OCI-M2 (cell line): Measurements from ENCODE around the gene CMTM1.
A peak's percentile ranks its signal among the peaks of the same experiment; 100 is the strongest.

Source experiments
- DNase-seq: peaks from one replicate; lab custom pipeline; 2025; ENCODE audit not compliant: unreplicated experiment; lab: John Stamatoyannopoulos, UW

CMTM1 gene

DNA sequence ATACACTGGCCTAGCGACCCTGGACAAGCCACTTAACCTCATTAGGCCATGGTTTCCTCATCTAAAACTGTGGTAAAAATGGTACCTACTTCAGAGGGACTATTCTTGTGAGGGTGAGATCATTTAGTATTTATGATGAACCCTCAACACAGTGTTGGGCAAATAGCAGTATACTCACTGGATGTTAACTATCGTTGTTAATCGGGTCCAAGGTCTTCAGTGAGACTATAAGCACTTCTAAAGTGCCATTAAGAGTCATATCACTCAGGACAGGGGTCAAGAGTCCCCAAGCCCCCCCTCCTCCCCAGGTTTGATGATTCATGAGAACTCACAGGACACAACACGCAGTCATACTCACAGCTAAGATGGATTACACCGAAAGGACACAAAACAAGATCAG, 27.3 kb upstream of the CMTM1 start:
- no peak for DNase-seq

GRCh38 chr16:66539623-66540469, 26.4 kb upstream of the CMTM1 start:
- DNase-seq = no peak

DNA sequence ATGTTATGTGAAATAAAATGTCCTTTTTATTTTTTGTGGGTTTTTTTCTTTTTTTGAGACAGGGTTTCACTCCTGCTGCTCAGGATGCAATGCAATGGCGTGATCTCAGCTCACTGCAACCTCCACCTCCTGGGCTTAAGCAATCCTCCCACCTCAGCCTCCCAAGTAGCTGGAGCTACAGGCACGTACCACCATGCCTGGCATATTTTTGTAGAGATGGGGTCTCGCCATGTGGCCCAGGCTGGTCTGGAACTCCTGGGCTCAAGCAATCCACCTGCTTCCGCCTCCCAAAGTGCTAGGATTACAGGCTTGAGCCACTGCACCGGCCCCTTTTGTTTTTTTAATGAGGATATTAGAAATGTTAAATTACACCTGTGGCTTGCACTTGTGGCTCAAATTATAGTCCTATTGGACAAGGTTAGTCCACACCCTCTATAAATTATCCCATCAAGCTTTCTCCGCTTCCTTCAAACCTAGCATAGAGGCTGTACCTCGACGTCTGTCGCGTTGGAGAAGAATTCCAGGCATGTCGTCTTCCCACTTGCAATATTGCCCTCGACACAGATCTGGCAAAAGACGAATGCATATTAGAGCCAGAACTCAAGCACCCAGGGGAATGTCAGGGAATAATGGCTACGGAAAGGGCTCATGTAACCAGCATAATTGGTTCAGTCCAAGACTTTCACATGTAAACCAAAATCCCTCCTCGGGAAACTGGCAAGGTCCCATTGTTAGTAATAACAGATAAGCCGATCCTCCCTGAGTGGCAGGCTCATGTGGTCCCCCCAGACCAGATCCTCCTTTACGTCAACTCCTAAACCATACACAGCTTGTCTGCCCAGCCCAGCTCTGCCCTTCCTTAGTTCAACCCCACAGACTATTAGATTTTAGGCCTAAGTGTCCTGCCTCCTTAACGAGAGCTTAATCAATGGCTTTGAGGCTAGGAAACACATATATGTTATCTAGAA, 24.6 kb upstream of the CMTM1 start:
- DNase-seq = no peak

- no peak for DNase-seq
Observed at GRCh38 chr16:66542396-66542795, 23.8 kb upstream of the CMTM1 start.

GRCh38 chr16:66543541-66543940, 22.7 kb upstream of the CMTM1 start:
- DNase-seq = no peak

DNA sequence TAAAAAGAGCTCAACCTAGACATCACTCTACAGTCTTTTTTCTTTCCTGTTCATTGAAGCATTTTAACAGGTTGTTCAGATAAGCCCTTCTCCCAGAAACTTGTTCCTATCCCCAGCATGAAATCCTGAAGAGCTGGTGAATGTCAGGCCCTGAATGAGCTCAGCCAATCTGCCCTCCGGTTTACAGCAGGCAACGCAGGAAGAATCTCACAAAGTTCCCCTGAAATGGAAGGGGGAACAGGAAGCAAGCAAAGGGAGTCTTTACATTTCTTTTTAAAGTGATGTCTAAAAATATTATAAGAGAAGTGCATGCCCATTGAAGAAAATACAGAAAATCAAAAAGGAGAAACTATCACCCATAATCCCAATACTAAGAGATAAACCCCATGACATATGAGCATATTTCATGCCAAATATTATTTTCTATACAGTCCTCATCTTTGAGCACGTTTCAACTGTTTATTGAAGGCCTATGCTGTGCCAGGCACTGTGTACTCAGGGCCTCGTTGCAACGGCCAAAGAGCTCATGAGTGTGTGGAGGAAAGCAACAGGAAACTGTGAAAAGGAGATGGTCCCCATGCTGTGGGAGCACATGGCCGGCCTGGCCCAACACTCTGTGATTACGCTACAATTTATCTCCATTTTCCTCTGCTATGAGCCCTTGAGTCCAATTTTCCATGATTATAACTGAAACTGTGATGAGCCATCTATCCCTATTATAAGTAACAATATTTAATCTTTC, 22.1 kb upstream of the CMTM1 start:
- no peak for DNase-seq

DNA sequence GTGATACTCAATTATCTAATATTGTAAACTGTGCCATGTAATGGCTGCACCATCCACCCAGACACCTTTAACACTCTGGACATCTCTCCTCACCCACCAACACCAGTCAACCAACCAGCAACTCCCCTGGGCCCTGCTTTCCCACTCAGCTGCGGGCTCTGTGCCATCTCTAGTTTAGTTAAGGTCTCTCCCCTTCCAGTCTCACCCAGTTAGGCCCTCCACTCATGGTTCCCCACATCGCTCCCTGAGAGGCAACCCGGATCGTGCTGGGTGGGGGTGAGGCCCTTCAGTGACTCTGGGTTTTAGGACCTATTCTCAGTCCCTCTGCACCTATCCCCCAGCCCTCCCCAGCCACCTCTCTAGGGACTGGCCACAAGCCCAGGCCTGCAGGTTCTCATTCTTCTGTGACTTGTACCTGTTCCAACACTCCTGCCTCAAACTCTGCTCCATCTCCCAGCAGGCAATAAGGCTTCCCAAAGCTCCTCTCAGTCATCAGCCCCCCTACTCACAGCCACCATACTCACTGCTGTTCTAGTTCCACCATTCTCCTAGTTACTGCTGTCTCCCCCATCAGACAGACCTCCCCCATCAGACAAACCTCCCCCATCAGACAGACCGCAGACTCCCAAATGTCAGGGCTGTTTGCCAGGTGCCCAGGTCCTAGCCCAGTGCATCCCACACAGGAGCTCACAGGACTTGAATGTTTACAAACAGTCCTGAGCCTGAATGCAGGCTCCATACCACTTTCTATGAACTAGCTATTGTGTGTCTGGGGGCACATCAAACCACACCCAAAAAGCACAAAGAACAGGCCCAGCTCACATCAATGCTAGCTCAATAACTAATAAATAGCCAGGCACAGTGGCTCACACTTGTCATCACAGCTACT, 18.9 kb upstream of the CMTM1 start:
- no peak for DNase-seq

- DNase-seq = no peak
Observed at GRCh38 chr16:66548068-66548467, 18.2 kb upstream of the CMTM1 start.

DNA sequence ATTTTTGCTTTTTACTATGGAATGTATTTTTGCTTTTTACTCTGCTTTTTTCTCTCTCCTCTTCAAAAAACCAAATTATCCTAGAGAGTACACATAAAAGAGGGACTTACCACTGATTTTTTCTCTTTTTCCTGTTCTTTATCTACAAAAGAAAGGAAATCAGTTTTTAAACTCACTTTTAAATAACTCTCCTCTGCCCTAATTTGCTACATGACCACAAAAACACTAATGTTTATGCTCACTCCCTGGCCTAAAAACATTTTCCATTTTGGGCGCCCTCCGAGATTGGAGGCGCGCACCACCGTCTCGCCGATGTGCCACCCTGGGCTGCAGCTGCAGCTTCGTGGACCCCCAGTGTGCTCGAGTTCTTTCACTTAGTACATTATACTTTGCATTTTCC, 17.4 kb upstream of the CMTM1 start:
- DNase-seq = no peak

DNA sequence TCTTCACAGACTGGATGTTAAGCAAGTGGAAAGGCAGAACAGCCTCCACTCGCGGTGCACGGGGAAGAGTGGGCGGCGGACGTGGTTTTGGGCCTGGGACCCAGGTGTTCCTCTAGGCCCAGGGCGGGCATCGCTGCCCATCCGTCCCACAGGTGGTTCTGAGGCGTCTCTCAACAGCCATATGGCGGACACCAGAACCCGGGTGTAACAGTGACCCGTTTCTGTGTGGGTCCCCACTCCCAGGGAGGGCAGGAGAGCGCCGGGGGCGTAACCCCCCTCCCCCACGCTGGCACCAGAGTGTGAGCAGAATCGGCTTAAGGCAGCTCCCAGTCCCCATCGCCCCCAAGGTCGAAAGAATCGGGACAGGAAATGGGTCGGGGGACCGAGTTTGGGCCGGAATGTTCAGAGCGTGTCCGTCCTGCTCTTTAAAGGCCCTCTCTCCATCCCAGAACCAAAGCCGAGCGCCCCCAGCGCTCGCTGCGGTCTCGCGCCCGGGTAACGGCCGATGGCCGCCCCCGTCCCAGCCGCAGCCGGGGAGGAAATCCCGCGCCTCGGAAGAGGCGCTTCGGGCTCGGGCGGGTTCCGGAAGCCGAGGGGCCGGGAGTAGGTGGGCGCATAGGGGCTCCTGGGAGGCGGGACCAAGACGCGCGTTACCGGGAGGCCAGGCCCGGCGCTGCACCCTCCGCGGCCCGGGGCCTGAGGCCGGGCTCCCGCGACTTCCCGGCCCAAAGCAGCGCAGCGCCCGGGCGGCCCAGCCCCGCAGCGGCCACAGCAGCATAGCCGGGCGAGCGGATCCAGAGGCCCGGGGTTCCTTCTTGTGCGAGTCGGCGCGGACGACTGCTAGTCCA, 16.7 kb upstream of the CMTM1 start, which contains the start of gene TK2:
TSS of gene TK2 (minus strand) at position 839 of the 848 bp plus-strand sequence. CDS start at position 778, 61 bp downstream.
- no peak for DNase-seq

- DNase-seq = no peak
Observed at GRCh38 chr16:66551348-66551759, 14.9 kb upstream of the CMTM1 start.

DNA sequence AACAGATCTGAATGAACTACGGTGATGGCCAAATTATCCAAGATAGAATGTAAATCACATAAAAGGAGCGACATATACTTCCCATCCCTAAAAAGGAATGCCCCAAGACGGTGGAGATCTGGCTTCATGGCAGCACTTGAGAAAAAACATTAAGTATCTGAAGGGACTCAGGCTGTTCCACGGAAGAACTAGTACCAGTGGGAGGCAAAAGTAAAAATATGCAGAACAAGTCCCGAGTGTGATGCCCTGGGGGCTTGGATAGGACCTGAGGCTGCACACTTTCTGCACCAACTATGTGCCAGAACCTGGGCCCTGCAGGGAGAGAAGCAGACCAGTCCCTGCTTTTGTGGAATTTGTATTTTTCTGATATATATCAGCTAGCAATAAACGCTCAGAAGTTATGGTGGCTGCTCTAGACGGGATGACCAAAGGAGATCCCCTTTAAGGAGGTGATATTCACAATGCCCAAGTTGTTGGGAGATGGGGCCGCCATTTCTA, 14.4 kb upstream of the CMTM1 start:
- no peak for DNase-seq

DNA sequence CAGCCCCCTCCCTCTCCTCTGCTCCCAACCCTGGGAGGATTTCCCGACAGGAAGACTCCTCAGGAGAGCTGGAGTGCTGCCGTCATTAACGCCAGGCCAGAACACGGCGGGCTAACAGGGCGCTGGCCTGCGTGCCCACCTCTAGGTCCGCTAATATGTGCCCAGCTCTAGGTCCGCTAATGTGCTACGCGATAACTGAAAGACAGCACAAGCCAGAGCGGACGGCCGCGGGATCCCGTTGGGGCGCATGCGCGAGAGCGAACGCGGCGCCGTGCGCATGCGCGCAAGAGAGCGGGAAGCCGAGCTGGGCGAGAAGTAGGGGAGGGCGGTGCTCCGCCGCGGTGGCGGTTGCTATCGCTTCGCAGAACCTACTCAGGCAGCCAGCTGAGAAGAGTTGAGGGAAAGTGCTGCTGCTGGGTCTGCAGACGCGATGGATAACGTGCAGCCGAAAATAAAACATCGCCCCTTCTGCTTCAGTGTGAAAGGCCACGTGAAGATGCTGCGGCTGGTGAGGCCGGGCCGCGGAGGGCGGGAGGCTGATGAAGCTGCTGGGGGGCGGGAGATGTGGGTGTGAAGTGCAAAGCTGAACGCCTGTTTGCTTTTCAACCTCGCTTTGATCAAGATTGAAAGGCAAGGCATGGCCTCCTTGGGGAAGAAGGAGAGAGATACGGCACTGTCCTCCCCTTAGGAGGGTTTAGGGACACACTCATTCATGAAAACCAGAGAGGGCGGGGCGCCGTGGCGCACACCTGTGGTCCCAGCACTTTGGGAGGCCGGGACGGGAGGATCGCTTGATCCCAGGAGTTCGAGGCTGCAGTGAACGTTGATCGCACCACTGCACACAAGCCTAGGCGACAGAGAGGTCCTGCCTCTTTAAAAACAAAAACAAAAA, 13.7 kb upstream of the CMTM1 start, which contains the start of gene CKLF:
TSS of gene CKLF (plus strand) at position 291 of the 892 bp plus-strand sequence. CDS start at position 431, 140 bp downstream.
- DNase-seq = peak; percentile 58

DNA sequence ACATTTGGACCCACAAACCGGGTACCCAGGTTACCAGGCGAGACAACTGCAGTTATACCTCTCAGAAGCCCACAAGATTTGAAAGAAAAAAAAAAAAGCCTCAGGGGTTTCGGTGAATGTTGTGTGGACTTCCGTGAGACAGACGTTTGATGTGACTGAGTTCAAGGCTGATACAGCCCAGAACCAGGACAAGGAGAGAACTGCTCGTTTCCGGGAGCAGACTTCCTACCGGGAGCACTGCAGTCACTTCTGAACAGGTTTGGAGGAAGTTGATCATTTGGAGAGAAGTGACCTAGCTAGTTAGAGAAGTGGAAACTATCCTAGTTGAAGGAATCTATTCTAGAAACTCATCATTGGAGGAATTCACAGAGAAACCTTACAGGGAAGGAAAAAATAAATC, 13.0 kb upstream of the CMTM1 start:
- DNase-seq = no peak

DNA sequence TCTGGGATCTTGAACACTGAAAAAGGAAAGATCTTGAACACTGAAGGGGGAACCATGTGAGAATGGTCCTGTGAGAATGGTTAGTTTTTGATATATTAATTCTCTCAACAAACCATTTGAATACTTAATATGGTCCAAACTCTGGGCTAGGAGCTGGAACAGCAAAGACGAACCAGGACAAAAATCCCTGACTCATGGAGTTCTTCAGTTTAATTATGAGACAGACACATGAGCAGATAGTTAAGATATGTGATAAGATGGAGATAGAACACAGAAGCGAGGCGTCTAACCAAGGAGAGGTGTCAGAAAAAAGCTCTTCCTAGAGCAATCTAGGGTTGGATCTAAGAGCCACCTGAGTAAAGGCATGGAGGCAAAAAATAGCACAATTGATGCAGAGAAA, 12.2 kb upstream of the CMTM1 start:
- DNase-seq = no peak

- no peak for DNase-seq
Observed at GRCh38 chr16:66554495-66554894, 11.7 kb upstream of the CMTM1 start.

DNA sequence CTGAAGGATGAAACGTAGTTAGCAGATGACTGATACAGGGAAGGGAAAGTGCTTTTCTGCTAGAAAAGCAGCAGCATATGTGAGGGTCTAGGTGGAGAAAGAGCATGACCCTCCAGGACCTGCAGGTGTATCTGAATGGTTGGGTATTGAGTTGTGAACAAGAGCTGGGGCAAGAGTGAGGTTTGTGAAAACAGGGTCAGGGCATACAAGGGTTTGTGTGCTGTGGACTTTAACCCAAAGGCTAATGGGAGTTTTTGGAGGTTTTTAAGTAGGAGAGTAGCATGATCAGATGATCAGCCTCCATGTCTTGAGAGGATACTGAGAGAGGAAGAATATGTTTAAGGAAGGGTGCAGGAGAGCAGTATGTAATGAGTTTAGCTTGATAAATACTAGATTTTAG, 6.1 kb upstream of the CMTM1 start:
- DNase-seq = no peak
